Ishikawa (cell line): ENCODE measurements around the gene PYGO2.

Experiments
- CEBPB ChIP-seq: IDR thresholded peaks from 2 replicates; pipeline ENCODE4 v1.6.1; 2012
- FOXM1 ChIP-seq: IDR thresholded peaks from 2 replicates; pipeline ENCODE4 v1.6.1; 2012; ENCODE audit warnings: low read depth, borderline replicate concordance
- RAD21 ChIP-seq: IDR thresholded peaks from 2 replicates; pipeline ENCODE4 v1.6.1; 2012; ENCODE audit warnings: low read depth
- TAF1 ChIP-seq: IDR thresholded peaks from 2 replicates; pipeline ENCODE4 v1.6.1; 2012; ENCODE audit warnings: low read depth, mild to moderate bottlenecking
- TCF12 ChIP-seq: IDR thresholded peaks from 2 replicates; pipeline ENCODE4 v1.6.1; 2012; ENCODE audit warnings: low read depth
- YY1 ChIP-seq: IDR thresholded peaks from 2 replicates; pipeline ENCODE4 v1.6.1; 2012; ENCODE audit warnings: low read depth
- TF ChIP-seq, protein P1 (sequence below): IDR thresholded peaks from 2 replicates; pipeline ENCODE4 v1.6.1; 2012

DNA sequence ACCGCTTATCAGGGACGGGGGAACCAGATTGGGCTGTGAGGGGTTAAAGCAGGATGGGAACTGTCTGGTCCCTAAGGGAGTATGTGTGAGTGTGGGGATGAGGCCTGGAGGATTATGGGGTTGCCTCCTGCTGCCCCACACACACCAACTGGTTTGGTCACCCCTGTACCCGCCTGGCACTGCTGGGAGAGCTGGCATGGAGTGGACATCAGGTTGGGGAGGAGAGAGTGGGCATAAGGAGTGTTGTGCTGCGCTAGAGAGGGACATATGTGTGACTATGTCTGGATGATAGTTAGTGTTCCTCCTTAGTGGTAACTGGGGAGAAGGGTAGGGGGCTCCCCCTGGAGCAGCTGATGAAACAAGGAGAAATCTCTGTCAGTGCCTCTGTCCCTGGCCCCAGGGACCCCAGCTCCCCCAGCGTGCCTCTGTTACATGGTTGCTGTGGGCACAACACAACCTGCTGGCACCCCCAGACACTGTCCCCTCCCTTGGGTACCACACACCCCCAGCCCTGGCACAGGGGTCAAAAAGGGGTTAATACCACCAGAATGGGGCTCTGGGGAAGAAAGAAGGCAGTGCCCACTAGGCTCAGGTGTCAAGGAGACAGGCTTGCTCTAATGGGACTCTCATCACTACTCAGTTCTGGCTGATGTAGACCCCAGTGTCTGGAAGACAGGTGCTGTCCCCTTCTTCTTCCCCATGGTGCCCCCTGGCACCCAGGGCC lies 42.9 kb upstream of the PYGO2 start:
- TF ChIP-seq, protein P1, sequence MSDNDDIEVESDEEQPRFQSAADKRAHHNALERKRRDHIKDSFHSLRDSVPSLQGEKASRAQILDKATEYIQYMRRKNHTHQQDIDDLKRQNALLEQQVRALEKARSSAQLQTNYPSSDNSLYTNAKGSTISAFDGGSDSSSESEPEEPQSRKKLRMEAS, result no peak
- TF ChIP-seq TCF12, result no peak
- TF ChIP-seq FOXM1, result no peak
- no peak for TF ChIP-seq RAD21
- TF ChIP-seq CEBPB, result no peak
- no peak for TF ChIP-seq YY1
- TF ChIP-seq TAF1, result no peak
